Calu3 (cell line): ENCODE measurements around the gene TTC23. TPM values are rescaled to one million over a fixed set of nuclear protein-coding genes. Genes with fewer than 3 reads are reported as not detected.

ENCODE experiments used
- BruUV-seq: library from RNA; stranded (reverse); fragments of 400-500 nt; replicated peaks from 2 replicates; lab custom pipeline; 2021; lab: Mats Ljungman, UMichigan
- CTCF ChIA-PET: fragments of 300-600 bp; sonication (Branson Sonifier 250); formaldehyde crosslinking; loops from one replicate; lab custom pipeline; 2022; ENCODE audit warnings: antibody characterized with exemption; lab: Charles Lee
- DNase-seq: peaks from one replicate; pipeline ENCODE4 v3.0.0; 2022
- H3K27ac Mint-ChIP-seq: one replicate; pipeline ENCODE4 v1.8.0; 2022; ENCODE audit warnings: mixed read lengths; ENCODE audit not compliant: unreplicated experiment
- H3K27me3 Mint-ChIP-seq: one replicate; pipeline ENCODE4 v1.8.0; 2022; ENCODE audit warnings: mixed read lengths; ENCODE audit not compliant: unreplicated experiment
- H3K36me3 Mint-ChIP-seq: one replicate; pipeline ENCODE4 v1.8.0; 2022; ENCODE audit warnings: mild to moderate bottlenecking, moderate library complexity, mixed read lengths; ENCODE audit not compliant: insufficient read depth, unreplicated experiment
- H3K4me1 Mint-ChIP-seq: one replicate; pipeline ENCODE4 v1.8.0; 2022; ENCODE audit warnings: mild to moderate bottlenecking, low read depth, mixed read lengths; ENCODE audit not compliant: unreplicated experiment
- H3K4me3 Mint-ChIP-seq: one replicate; pipeline ENCODE4 v1.8.0; 2022; ENCODE audit warnings: mild to moderate bottlenecking, low read depth, moderate library complexity, mixed read lengths; ENCODE audit not compliant: unreplicated experiment
- H3K9me3 Mint-ChIP-seq: one replicate; pipeline ENCODE4 v1.8.0; 2022; ENCODE audit warnings: low read depth, mixed read lengths; ENCODE audit not compliant: unreplicated experiment
- CTCF ChIP-seq: fragments of 200-600 bp; IDR thresholded peaks from one replicate; pipeline ENCODE4 v1.8.0; 2022; ENCODE audit warnings: antibody characterized with exemption; ENCODE audit not compliant: unreplicated experiment
- intact Hi-C: fragments of 100-400 bp; cut with micrococcal nuclease; formaldehyde crosslinking; loops from one replicate; pipeline ENCODE4 v1.10.0; 2022; ENCODE audit not compliant: unreplicated experiment
- total RNA-seq: library from RNA; stranded (reverse); gene quantifications from 2 replicates; pipeline ENCODE4 v1.2.3, GENCODE V29; 2022

TTC23 gene
- total RNA-seq, 1 experiment from 2014 or later, result 18.9 TPM

DNA sequence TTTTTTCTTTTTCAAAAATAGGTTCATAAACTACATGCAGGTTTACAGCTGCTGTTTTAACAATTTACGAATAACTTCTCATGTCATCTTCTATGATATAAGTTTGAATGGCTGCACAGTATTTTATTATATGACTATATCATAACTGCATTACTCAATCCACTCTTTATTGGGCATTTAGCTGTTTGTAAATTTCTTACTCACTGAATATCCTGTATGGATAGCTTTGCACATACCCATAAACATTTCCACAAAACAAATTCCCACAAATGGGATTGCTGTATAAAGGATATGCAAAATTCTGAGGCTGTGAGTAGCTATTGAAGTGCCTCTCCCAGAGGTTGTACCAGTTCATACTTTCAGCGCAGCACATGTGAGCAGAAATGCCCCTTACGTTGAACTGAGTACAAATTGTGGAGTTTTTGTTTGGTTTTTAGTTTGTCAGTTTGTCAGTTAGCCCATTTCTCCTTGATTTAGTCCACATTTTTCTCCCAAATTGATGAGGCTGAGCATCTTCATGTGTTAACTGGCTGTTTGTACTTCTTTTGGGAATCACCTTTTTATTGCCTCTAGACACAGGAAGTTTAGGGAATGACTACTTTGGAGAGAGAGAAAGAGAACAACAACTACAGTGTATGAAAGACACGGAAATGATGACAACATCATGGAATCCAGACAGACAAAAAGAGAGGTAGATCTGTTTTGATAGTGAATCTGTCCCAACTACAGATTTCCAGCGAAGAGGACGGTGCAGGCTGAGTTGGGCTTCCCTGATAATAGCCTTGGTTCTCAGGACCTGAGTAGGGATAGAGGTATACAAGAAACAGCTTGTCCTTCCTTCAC is 24.8 kb downstream of the TTC23 start:
- no peak for TF ChIP-seq CTCF
- Mint-ChIP-seq H3K4me3 (no peak overlapping the region), H3K4me1 (no peaks in the 10 kb centered on the region), H3K9me3 (no peaks in the 10 kb centered on the region), H3K27me3 (no peaks in the 10 kb centered on the region), H3K36me3 (no peaks in the 10 kb centered on the region), H3K27ac (no peak overlapping the region)
- CTCF ChIA-PET, result no interaction called here
- intact Hi-C loops, result no loop called here
- no peak for DNase-seq
- BruUV-seq, result no TSS peak

DNA sequence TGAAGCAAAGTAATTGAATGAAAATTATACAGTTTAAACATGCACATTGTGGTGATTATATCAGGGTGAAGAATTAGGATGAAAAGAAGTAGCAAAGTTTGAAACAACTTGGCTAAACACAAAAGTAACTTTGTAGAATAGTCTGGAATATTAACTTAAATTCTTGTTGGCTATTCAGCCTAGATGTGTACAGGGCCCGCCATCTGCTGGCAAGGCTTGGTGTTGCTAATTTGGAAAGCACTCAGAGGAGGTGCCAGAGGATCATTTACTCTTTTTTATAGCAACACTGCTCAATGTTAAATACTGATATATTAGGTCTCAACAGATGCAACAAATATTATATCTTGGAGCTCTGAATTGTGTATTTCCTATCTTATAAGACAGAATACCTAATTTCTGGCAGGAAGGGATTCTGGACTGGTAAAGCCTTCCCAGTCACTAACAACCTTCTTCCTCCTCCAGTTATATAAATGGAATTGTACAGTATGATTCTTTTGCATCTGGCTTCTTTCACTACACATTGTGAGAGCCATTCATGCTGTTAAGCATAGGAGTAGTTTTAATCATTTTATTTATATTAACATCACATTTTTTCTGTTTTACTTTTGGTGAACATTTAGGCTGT is 36.1 kb downstream of the TTC23 start:
- H3K27ac Mint-ChIP-seq, result no peak overlapping the region
- H3K27me3 Mint-ChIP-seq, result no peaks in the 10 kb centered on the region
- H3K36me3 Mint-ChIP-seq, result no peaks in the 10 kb centered on the region
- peak; percentile 79 for DNase-seq
- CTCF ChIA-PET, result interaction anchor here (0.9 to 2.5 kb wide), 2 partner anchors 104 to 113 kb away, joined by 3 to 13 read pairs; no protein-coding TSS in a partner anchor
- TF ChIP-seq CTCF, result peak; percentile 73
- no peaks in the 10 kb centered on the region for H3K9me3 Mint-ChIP-seq
- no peaks in the 10 kb centered on the region for H3K4me1 Mint-ChIP-seq
- intact Hi-C loops, result loop anchor here (1.0 to 5.0 kb wide), 3 partner anchors 91 to 771 kb away; no protein-coding TSS in a partner anchor
- BruUV-seq, result no TSS peak
- H3K4me3 Mint-ChIP-seq, result no peak overlapping the region

DNA sequence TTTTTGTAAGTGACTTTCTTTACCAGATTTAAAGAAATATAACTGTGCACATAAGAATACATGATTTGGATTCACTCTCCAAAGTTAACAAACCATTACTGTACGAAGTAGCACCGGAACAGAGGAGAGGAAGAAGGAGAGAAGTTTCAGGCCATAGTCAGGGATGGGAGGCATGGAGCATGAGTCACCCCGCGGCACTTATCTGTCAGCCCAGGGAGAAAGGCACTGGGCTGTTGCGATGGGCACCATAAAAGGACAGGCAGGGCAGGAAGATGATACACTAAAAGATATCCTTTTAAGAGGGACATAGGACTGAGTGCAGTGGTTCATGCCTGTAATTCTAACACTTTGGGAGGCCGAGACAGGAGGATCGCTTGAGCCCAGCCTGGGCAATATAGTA is 37.0 kb downstream of the TTC23 start:
- Mint-ChIP-seq H3K9me3 (no peaks in the 10 kb centered on the region), H3K27ac (no peak overlapping the region), H3K27me3 (no peaks in the 10 kb centered on the region), H3K36me3 (no peaks in the 10 kb centered on the region), H3K4me1 (no peaks in the 10 kb centered on the region), H3K4me3 (no peak overlapping the region)
- BruUV-seq, result no TSS peak
- intact Hi-C loops, result loop anchor here (5.0 kb wide), 1 partner anchor 90 kb away; no protein-coding TSS in a partner anchor
- CTCF ChIA-PET, result interaction anchor here (2.5 kb wide), 1 partner anchor 112 kb away, joined by 13 read pairs; no protein-coding TSS in a partner anchor
- DNase-seq, result no peak
- no peak for TF ChIP-seq CTCF

DNA sequence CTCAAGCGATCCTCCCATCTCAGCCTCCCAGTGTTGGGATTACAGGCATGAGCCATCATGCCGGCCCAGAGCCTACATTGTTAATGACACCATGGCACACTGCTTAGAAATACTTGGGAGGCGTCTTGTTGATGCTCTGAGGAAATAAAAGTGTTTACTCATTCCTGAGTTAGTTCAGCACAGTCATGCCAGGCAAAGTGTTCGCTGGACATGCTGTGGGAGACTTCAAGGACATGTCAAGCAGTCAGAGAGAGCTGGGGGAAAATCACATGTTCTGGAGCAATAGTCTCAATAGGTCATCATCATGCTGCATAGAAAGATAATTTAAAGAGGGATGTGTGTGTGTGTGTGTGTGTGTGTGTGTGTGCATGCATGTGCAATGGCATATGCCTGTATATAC is 37.5 kb downstream of the TTC23 start:
- CTCF ChIA-PET, result interaction anchor here (0.6 kb wide), 1 partner anchor 98 kb away, joined by 3 read pairs; no protein-coding TSS in a partner anchor
- no peak overlapping the region for H3K4me3 Mint-ChIP-seq
- DNase-seq, result no peak
- no peaks in the 10 kb centered on the region for H3K4me1 Mint-ChIP-seq
- H3K9me3 Mint-ChIP-seq, result no peaks in the 10 kb centered on the region
- no peaks in the 10 kb centered on the region for H3K27me3 Mint-ChIP-seq
- intact Hi-C loops, result loop anchor here (5.0 kb wide), 1 partner anchor 90 kb away; no protein-coding TSS in a partner anchor
- no peaks in the 10 kb centered on the region for H3K36me3 Mint-ChIP-seq
- H3K27ac Mint-ChIP-seq, result no peak overlapping the region
- no peak for TF ChIP-seq CTCF
- no TSS peak for BruUV-seq
